LHCN-M2 (cell line): ENCODE results near the gene PPIF. TPM values are rescaled to one million over a fixed set of nuclear protein-coding genes. Genes with fewer than 3 reads are reported as not detected.

ENCODE experiments used
- DNase-seq: peaks from one replicate; pipeline ENCODE4 v3.0.0-alpha.2; 2012; ENCODE audit warnings: low read depth
- polyA plus RNA-seq: library from polyadenylated mRNA; unstranded; fragments of >200 nt; gene quantifications from one replicate; pipeline ENCODE4 v1.2.1, GENCODE V29; 2012; ENCODE audit warnings: missing spikeins
- total RNA-seq: library from RNA; depleted of rRNA; stranded (reverse); fragments of >200 nt; gene quantifications from 2 replicates; pipeline ENCODE4 v1.2.3, GENCODE V29; 2014; rRNA removed

PPIF gene
- total RNA-seq = 37.6 and 43.8 TPM in 2 replicates
- polyA plus RNA-seq = 45.6 TPM

GRCh38 chr10:79347226-79347893 is at the start of gene PPIF:
PPIF (plus strand) TSS chr10:79347469; CDS start chr10:79347549, 80 bp downstream.
- DNase-seq = peak; percentile 86

- DNase-seq = peak; percentile 98
These were observed 48.6 kb upstream of the PPIF start for GRCh38 chr10:79298403-79299244.

- DNase-seq = peak; percentile 94
These were observed 47.6 kb upstream of the PPIF start for GRCh38 chr10:79299397-79300241.

GRCh38 chr10:79300711-79301110 is 46.6 kb upstream of the PPIF start:
- DNase-seq = no peak

GRCh38 chr10:79301754-79302530 is 45.3 kb upstream of the PPIF start:
- DNase-seq = no peak

- DNase-seq = no peak
These were observed 43.4 kb upstream of the PPIF start for GRCh38 chr10:79303631-79304478.

GRCh38 chr10:79304479-79305087 is 42.7 kb upstream of the PPIF start:
- DNase-seq = no peak

GRCh38 chr10:79305515-79305914 is 41.8 kb upstream of the PPIF start:
- DNase-seq = no peak

GRCh38 chr10:79305988-79306387 is 41.3 kb upstream of the PPIF start:
- DNase-seq = no peak

GRCh38 chr10:79306644-79307220 is 40.5 kb upstream of the PPIF start:
- no peak for DNase-seq

- DNase-seq = no peak
These were observed 39.3 kb upstream of the PPIF start for GRCh38 chr10:79308016-79308415.

- DNase-seq = no peak
These were observed 38.2 kb upstream of the PPIF start for GRCh38 chr10:79308969-79309665.

- no peak for DNase-seq
These were observed 36.9 kb upstream of the PPIF start for GRCh38 chr10:79310200-79310865.

GRCh38 chr10:79310911-79311573 is 36.2 kb upstream of the PPIF start:
- DNase-seq = no peak

- DNase-seq = no peak
These were observed 35.5 kb upstream of the PPIF start for GRCh38 chr10:79311581-79312407.

GRCh38 chr10:79312601-79313187 is 34.6 kb upstream of the PPIF start:
- DNase-seq = no peak
